BLaER1 treated with 17β-estradiol and CSF1 and Interleukin-3, amounts not matched to agents 10 nM and 100 nM (cell line): ENCODE measurements around the gene AKR1C8.
"Not testable (repeated sequence)": the region's sequence is repeated elsewhere in the genome, so short reads cannot be mapped to it uniquely, and the experiment has no call there.

Experiments
- H3K27ac ChIP-seq, 11 experiments: shearing (Covaris generic); formaldehyde crosslinking; 2 replicates each; pipeline ENCODE4 v1.8.1; 2022
- H3K27me3 ChIP-seq, 11 experiments: shearing (Covaris generic); formaldehyde crosslinking; 2 replicates each; pipeline ENCODE4 v1.8.1; 2022
- H3K36me3 ChIP-seq, 11 experiments: shearing (Covaris generic); formaldehyde crosslinking; 2 replicates each; pipeline ENCODE4 v1.8.1; 2022
- H3K4me1 ChIP-seq, 10 experiments: shearing (Covaris generic); formaldehyde crosslinking; 2 replicates each; pipeline ENCODE4 v1.8.1; 2022
- H3K4me2 ChIP-seq, 11 experiments: shearing (Covaris generic); formaldehyde crosslinking; 2 replicates each; pipeline ENCODE4 v1.8.1; 2022
- H3K4me3 ChIP-seq, 10 experiments: shearing (Covaris generic); formaldehyde crosslinking; 2 replicates each; pipeline ENCODE4 v1.8.1; 2022
- H3K9ac ChIP-seq, 11 experiments: shearing (Covaris generic); formaldehyde crosslinking; 2 replicates each; pipeline ENCODE4 v1.8.1; 2022
- H3K9me3 ChIP-seq, 11 experiments: shearing (Covaris generic); formaldehyde crosslinking; replicated peaks in 1 of 11; 2 replicates each; pipeline ENCODE4 v1.8.1; 2022
- H4K20me1 ChIP-seq, 11 experiments: shearing (Covaris generic); formaldehyde crosslinking; 2 replicates each; pipeline ENCODE4 v1.8.1; 2022
- Cebpa-rat ChIP-seq, 11 experiments: shearing (Covaris generic); IDR thresholded peaks; 2 replicates each; pipeline ENCODE4 v1.8.1; 2022

Gene AKR1C8

DNA sequence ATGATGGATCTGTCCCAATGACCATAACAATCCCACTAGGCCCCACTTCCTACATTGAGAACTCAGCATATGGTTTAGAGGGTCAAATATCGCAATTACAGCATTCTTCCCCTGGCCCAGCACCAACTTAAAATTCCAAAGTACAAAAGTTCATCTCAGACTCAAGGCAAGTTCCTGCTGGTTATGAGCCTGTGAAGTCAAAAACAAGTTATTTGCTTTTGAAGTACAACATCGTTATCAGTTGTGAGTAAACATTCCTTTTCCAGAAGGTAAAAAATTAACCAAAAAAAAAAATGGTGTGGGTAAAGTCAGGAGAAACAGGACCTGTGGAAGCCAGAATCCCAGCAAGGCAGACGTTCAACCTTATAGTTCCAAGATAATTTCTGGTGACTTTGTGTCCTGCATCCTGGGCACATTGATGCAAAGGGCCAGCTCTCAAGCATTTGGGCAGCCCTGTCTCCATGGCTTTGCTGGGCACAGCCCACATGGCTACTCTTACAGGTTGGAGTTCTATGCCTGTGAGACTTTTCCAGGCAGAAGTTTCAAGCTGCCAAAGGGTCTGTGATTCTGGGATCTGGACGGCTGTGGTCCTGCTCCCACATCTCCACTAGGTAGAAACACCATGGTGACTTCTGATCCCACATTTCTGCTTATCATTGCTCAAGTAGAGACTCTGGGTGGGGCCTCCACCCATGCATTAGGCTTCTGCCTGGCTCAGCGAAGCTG is 37.5 kb downstream of the AKR1C8 start:
- no peaks in the 10 kb centered on the region for H3K4me1 ChIP-seq
- peaks cover 3 to 30% (median 17%) of the 10 kb centered on the region in 11 experiments; a peak in 15 of 22 replicates for H3K9me3 ChIP-seq
- H3K4me2 ChIP-seq = no peak overlapping the region
- H3K9ac ChIP-seq = no peak overlapping the region
- H3K36me3 ChIP-seq = no peaks in the 10 kb centered on the region
- no peak overlapping the region for H3K27ac ChIP-seq
- no peak for TF ChIP-seq Cebpa-rat (IDR thresholded peaks at IDR 0.05)
- no peaks in the 10 kb centered on the region for H4K20me1 ChIP-seq
- H3K4me3 ChIP-seq = no peak overlapping the region
- no peaks in the 10 kb centered on the region for H3K27me3 ChIP-seq

DNA sequence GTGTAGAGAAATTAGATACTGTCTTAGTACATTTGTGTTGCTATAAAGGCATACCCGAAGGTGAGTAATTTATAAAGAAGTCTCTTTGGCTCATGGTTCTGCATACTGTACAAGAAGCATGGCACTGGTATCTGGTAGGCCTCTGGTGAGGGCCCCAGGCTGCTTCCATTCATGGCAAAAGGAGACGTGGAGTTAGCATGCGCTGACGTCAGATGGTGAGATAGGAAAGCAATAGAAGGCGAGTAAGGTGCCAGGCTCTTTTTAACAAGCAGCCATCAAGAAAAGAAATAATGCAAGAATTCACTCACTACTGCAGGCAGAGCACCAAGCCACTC is 38.1 kb downstream of the AKR1C8 start:
- Histone ChIP-seq H3K9me3 (peaks cover 0 to 26% (median 17%) of the 10 kb centered on the region in 11 experiments; a peak in 15 of 22 replicates), H3K4me1 (peaks cover 0 to 3% (median 0%) of the 10 kb centered on the region in 10 experiments; a peak in 4 of 20 replicates), H3K4me2 (no peak overlapping the region), H3K27me3 (no peaks in the 10 kb centered on the region), H3K4me3 (no peak overlapping the region), H4K20me1 (no peaks in the 10 kb centered on the region), H3K27ac (no peak overlapping the region), H3K36me3 (no peaks in the 10 kb centered on the region), H3K9ac (no peak overlapping the region)
- no peak for TF ChIP-seq Cebpa-rat (IDR thresholded peaks at IDR 0.05)

- Histone ChIP-seq H3K27ac (no peak overlapping the region), H3K4me1 (peaks cover 0 to 9% (median 0%) of the 10 kb centered on the region in 10 experiments; a peak in 4 of 20 replicates)
Observed at GRCh38 chr10:5143137-5143536, 41.8 kb downstream of the AKR1C8 start.

DNA sequence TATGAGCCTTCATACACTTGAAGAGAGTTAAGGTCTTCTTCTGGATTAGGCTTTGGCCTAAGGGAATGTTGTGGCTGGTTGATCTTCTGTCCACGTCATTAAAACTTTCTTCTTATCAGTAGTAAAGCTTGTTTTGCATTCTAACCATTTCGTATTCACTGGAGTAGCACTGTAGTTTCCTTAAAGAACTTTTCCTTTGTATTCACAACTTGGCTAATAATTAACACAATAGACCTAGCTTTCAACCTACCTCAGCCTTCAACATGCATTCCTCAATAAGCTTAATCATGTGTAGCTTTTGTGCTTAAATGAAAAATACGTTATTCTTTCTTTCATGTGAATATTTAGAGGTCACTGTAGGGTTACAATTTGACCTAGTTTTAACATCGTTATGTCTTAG is 42.8 kb downstream of the AKR1C8 start:
- H3K9ac ChIP-seq = no peak overlapping the region
- H3K4me1 ChIP-seq = peaks cover 0 to 9% (median 0%) of the 10 kb centered on the region in 10 experiments; a peak in 4 of 20 replicates
- no peaks in the 10 kb centered on the region for H3K27me3 ChIP-seq
- H3K4me2 ChIP-seq = no peak overlapping the region
- H4K20me1 ChIP-seq = no peaks in the 10 kb centered on the region
- H3K9me3 ChIP-seq = peaks cover 10 to 20% (median 16%) of the 10 kb centered on the region in 11 experiments
- H3K36me3 ChIP-seq = no peaks in the 10 kb centered on the region
- no peak for TF ChIP-seq Cebpa-rat (IDR thresholded peaks at IDR 0.05)
- H3K4me3 ChIP-seq = no peak overlapping the region
- H3K27ac ChIP-seq = no peak overlapping the region

More at GRCh38 chr10:5143137-5143536, 41.8 kb downstream of the AKR1C8 start:
- Histone ChIP-seq H3K9me3 (peaks cover under 1 to 11% (median 7%) of the 10 kb centered on the region in 11 experiments), H4K20me1 (no peaks in the 10 kb centered on the region), H3K4me3 (no peak overlapping the region), H3K36me3 (no peaks in the 10 kb centered on the region), H3K9ac (no peak overlapping the region), H3K27me3 (no peaks in the 10 kb centered on the region), H3K4me2 (no peak overlapping the region)
- no peak for TF ChIP-seq Cebpa-rat (IDR thresholded peaks at IDR 0.05)

GRCh38 chr10:5137699-5138098 is 47.3 kb downstream of the AKR1C8 start:
- not testable (repeated sequence) for H3K36me3 ChIP-seq

DNA sequence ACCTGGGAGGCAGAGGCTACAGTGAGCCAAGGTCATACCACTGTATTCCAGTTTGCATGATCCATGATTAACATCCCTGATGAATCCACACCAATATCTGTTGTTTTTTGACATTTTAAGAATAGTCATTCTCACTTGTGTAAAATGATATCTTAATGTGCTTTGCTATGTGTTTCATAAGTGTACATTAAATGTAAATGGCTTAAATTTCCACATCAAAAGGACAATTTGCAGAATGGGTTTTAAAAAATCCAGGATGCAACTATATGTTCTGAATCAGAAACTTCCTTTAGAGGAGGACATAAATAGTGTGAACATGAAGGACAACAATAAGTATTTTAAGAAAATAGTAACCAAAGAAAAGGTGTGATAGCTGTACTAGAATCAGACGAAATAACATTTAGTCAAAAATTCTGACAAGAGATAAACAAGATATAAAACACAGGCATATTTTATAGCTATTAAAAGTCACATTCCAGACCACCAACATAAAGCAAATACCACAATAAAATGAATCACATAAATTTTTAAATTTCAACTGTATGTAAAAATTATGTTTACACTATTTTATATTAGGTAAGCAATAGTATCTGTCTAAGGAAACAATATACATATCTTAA is 48.4 kb downstream of the AKR1C8 start:
- Histone ChIP-seq H3K36me3 (0 out of 22 replicates have a peak, but pooled peaks cover 0 to 3% (median 0%) of the 10 kb centered on the region in 11 experiments), H4K20me1 (no peaks in the 10 kb centered on the region), H3K27me3 (no peaks in the 10 kb centered on the region), H3K9ac (no peak overlapping the region), H3K4me2 (no peak overlapping the region), H3K4me3 (no peak overlapping the region), H3K9me3 (peaks cover 26 to 42% (median 36%) of the 10 kb centered on the region in 11 experiments), H3K27ac (no peak overlapping the region), H3K4me1 (peaks cover 0 to 4% (median 0%) of the 10 kb centered on the region in 10 experiments; a peak in 3 of 20 replicates)
- no peak for TF ChIP-seq Cebpa-rat (IDR thresholded peaks at IDR 0.05)

More at GRCh38 chr10:5137699-5138098, 47.3 kb downstream of the AKR1C8 start:
- not testable (repeated sequence) for H3K27me3 ChIP-seq, H4K20me1 ChIP-seq, H3K4me1 ChIP-seq, H3K4me2 ChIP-seq, H3K4me3 ChIP-seq, H3K9ac ChIP-seq, H3K27ac ChIP-seq
- peaks cover 26 to 42% (median 36%) of the 10 kb centered on the region in 11 experiments for H3K9me3 ChIP-seq

GRCh38 chr10:5135581-5135980 is 49.4 kb downstream of the AKR1C8 start:
- Histone ChIP-seq H3K9ac (no peak overlapping the region), H4K20me1 (no peaks in the 10 kb centered on the region), H3K27ac (no peak overlapping the region), H3K36me3 (0 out of 22 replicates have a peak, but pooled peaks cover 0 to 3% (median 0%) of the 10 kb centered on the region in 11 experiments), H3K4me2 (no peak overlapping the region), H3K4me1 (no peaks in the 10 kb centered on the region), H3K4me3 (no peak overlapping the region), H3K9me3 (peaks cover 26 to 42% (median 36%) of the 10 kb centered on the region in 11 experiments), H3K27me3 (no peaks in the 10 kb centered on the region)
- no peak for TF ChIP-seq Cebpa-rat (IDR thresholded peaks at IDR 0.05)

DNA sequence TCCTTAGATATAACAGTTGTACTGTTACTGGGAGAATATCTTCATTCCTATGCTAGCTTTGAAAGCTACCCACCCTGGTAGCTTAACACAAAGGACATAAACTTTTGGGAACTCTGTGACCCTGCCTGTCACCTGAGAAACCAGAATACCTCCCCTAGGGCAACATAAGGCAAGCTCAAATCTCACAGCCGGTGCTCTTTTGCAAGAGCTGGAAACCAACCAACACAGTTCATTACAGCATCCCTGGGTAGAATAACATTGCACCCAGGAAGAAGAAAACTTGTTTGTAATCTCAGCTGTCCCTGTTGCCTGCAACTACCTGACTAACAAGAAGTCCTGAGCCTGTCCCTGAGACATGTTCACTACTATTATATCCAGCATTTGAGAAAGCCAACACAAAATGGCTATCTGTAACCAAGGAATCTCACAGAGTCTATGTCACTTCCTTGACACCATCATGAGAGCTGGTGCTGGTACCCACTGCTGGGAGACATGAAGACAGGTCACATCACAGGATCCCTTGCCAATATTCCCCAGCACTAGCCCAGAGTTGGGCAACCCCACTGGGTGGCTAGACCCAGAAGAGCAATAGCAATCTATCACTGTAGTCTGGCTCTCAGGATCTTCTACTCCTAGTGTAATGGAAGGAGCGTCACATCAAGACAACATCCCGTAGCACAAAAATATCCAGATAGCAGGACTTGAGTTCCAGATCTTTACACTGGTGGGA is 59.5 kb downstream of the AKR1C8 start:
- no peak for TF ChIP-seq Cebpa-rat (IDR thresholded peaks at IDR 0.05)
- H3K9ac ChIP-seq = no peak overlapping the region
- H3K9me3 ChIP-seq = peaks cover 4 to 29% (median 19%) of the 10 kb centered on the region in 11 experiments; a peak in 17 of 22 replicates
- H3K4me3 ChIP-seq = no peak overlapping the region
- no peaks in the 10 kb centered on the region for H3K4me1 ChIP-seq
- no peaks in the 10 kb centered on the region for H3K27me3 ChIP-seq
- no peaks in the 10 kb centered on the region for H3K36me3 ChIP-seq
- no peaks in the 10 kb centered on the region for H4K20me1 ChIP-seq
- no peak overlapping the region for H3K27ac ChIP-seq
- no peak overlapping the region for H3K4me2 ChIP-seq

DNA sequence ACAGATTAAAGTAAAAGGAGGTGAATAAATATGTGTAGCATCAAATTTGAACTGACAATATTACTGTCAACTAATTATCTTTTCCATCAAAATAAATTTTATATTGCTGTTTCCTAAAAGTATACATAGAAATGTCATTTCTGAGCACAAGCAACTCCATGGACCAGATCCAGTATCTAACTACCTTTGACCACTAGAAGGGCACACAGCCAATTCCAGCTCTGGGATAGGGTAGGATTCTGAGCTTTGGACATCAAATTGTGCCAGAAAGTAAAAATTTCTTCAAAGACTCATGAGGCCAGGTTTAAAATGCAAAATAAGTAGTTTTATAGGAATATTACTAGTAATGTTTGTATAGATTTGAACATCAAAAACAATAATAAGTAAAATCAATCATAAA is 61.1 kb downstream of the AKR1C8 start:
- no peaks in the 10 kb centered on the region for H3K4me1 ChIP-seq
- no peaks in the 10 kb centered on the region for H3K36me3 ChIP-seq
- H3K27me3 ChIP-seq = no peaks in the 10 kb centered on the region
- no peak overlapping the region for H3K4me3 ChIP-seq
- no peak for TF ChIP-seq Cebpa-rat (IDR thresholded peaks at IDR 0.05)
- no peaks in the 10 kb centered on the region for H4K20me1 ChIP-seq
- peaks cover 16 to 41% (median 27%) of the 10 kb centered on the region in 11 experiments; a peak in 21 of 22 replicates for H3K9me3 ChIP-seq
- H3K4me2 ChIP-seq = no peak overlapping the region
- H3K9ac ChIP-seq = no peak overlapping the region
- H3K27ac ChIP-seq = no peak overlapping the region

DNA sequence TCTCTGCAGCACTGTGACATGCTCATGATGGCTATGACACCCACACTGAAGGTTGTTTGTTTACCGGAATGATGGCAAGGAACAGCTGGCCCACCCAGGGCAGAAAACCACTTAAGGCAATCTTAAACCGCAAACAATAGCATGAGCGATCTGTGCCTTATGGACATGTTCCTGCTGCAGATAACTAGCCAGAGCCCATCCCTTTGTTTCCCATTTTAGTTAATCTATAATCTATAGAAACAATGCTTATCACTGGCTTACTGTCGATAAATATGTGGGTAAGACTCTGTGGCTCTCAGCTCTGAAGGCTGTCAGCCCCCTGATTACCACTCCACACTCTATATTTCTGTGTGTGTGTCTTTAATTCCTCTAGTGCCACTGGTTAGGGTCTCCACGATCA is 65.0 kb downstream of the AKR1C8 start:
- H3K4me1 ChIP-seq = peaks cover 0 to 17% (median 12%) of the 10 kb centered on the region in 10 experiments; a peak in 12 of 20 replicates
- H3K9ac ChIP-seq = not testable (repeated sequence)

More for the DNA sequence above, 65.0 kb downstream of the AKR1C8 start:
- not testable (repeated sequence) for H3K4me3 ChIP-seq, H4K20me1 ChIP-seq, H3K27me3 ChIP-seq, H3K36me3 ChIP-seq, H3K4me2 ChIP-seq, H3K27ac ChIP-seq
- peaks cover 11 to 33% (median 16%) of the 10 kb centered on the region in 11 experiments; a peak in 21 of 22 replicates for H3K9me3 ChIP-seq
